ENCODE measurements around the gene IL22RA2. TPM values are rescaled to one million over a fixed set of nuclear protein-coding genes. Genes with fewer than 3 reads are reported as not detected.
"Not testable (repeated sequence)": the region's sequence is repeated elsewhere in the genome, so short reads cannot be mapped to it uniquely, and the experiment has no call there.

IL22RA2 gene
- total RNA-seq, 2 donors from 2014 or later = not detected

DNA sequence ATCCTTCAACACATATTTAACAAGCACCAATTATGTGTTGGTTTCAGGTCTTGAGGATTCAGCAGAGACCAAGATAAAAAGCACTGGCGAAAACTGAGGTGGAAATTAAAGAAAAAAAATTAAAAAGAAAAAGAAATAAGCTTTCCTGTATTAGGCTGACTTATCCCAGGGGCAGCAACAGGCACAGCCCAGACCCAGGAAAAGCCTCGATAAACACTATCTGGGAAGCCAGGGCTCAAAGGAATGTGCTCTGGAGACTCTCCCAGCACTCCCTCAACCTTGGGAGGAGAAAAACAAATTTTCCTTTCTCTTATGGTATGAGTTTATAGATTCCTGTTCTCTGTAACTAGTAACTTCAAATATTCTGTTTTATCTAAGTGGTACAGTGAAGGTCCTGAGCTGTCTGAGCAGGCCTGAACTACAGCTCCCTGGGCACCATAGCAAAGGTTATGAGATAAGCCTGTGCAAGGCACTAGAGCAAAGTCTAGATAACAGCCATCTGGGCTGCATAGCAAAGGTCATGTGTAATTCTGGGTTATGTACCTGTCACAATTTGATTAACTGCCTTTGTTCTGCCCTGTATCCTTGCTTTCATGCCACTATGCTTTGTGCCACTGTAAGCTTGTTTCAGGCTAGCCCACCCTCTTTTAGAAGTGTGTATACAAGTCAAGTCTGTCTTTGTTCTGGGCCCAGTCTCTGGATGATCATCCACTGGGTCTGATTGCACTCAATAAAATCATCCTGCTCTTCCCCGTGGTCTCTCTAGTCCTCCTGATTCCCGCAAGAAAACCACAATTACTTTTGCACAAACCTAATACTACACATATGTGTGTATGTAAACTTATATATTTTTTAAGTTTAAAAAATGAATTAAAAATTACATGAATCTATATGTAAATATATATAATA, 54.0 kb downstream of the IL22RA2 start:
- DNase-seq (no peak), ATAC-seq (no peak)
- Mint-ChIP-seq H3K36me3 (ENCODE audit: low read depth) (peaks cover 3% of the 10 kb centered on the region), H3K4me3 (no peak overlapping the region), H3K27ac (no peak overlapping the region), H3K27me3 (no peaks in the 10 kb centered on the region), H3K4me1 (peaks cover 9% of the 10 kb centered on the region)
- H3K9me3 ChIP-seq (ENCODE audit: control insufficient read depth, low read length, poor library complexity, severe bottlenecking) = no peaks in the 10 kb centered on the region

DNA sequence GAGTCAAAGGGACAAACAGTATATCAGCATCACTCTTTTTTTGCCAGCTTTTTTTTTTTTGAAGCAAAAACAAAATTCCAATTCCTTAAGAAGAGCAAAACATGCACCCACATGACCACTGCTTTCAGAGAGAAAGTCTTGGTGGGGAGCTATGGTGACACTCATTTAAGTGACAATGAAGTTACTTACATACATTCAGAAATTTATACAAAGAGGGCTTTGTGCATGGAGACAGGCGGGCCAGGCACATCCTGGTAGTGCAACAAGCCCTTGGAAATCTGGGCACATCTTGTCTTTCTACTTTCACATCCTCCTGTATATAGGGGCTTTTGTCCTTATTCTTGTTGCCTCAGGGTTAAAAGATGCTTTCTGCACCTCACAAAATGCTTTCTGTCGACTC, 55.9 kb downstream of the IL22RA2 start:
- Mint-ChIP-seq H3K4me3 (no peak overlapping the region), H3K27ac (no peak overlapping the region), H3K27me3 (no peaks in the 10 kb centered on the region), H3K4me1 (peaks cover 9% of the 10 kb centered on the region), H3K36me3 (ENCODE audit: low read depth) (peaks cover 3% of the 10 kb centered on the region)
- ATAC-seq (no peak), DNase-seq (no peak)
- H3K9me3 ChIP-seq (ENCODE audit: control insufficient read depth, low read length, poor library complexity, severe bottlenecking) = no peaks in the 10 kb centered on the region

DNA sequence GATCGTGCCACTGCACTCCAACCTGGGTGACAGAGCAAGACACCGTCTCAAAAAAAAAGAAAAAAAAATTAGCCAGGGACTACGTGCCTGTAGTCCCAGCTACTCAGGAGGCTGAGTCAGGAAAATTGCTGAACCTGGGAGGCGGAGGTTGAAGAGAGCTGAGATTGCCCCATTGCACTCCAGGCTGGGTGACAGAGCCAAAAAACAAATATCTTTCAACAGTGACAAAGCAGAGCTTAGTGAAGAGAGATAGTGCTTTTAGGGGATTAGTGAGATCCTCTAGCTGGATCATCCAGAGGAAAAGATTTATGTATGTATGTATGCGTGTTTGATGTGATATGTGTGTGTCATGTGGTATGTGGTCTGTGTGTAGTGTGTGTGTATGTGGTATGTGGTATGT, 56.6 kb downstream of the IL22RA2 start:
- peaks cover 3% of the 10 kb centered on the region for H3K36me3 Mint-ChIP-seq (ENCODE audit: low read depth)
- ATAC-seq (no peak), DNase-seq (no peak)
- H3K4me1 Mint-ChIP-seq = peaks cover 7% of the 10 kb centered on the region
- no peak overlapping the region for H3K27ac Mint-ChIP-seq
- H3K4me3 Mint-ChIP-seq = no peak overlapping the region
- H3K9me3 ChIP-seq (ENCODE audit: control insufficient read depth, low read length, poor library complexity, severe bottlenecking) = no peaks in the 10 kb centered on the region
- H3K27me3 Mint-ChIP-seq = no peaks in the 10 kb centered on the region

DNA sequence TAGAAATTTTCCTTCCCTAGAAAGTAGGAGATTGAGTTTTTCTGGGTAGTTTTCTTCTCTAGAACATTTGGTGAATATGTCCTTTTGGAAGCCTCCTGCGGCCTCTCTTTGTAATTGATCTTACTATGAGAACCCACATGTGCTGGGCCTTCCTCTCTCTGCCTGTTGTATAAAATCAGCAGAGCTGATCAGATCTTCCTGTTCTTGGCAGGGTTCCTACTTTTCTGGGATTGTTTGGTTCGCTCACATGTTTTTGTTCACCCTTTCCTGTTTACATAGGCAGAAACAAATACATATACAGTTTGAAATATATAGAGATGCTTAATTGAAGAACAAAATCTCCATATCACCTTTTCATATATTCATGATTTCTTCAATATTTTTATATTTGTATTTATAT, 57.8 kb downstream of the IL22RA2 start:
- Mint-ChIP-seq H3K36me3 (ENCODE audit: low read depth) (peaks cover 3% of the 10 kb centered on the region), H3K27me3 (no peaks in the 10 kb centered on the region), H3K27ac (no peak overlapping the region), H3K4me1 (peaks cover 3% of the 10 kb centered on the region), H3K4me3 (no peak overlapping the region)
- H3K9me3 ChIP-seq (ENCODE audit: control insufficient read depth, low read length, poor library complexity, severe bottlenecking) = no peaks in the 10 kb centered on the region
- ATAC-seq (no peak), DNase-seq (no peak)

DNA sequence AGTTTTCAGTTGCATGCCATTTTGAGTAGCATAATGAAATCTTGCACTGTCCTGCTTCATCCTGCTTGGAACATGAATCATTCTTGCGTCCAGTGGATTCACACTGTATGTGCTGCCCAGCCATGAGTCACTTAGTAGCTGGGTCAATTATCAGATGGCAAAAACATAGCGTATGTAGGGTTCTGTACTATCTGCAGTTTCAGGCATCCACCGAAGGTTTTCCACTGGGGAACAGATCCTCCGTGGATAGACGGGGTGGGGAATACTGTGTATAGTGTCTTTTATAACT, 61.4 kb downstream of the IL22RA2 start:
- no peaks in the 10 kb centered on the region for H3K9me3 ChIP-seq (ENCODE audit: control insufficient read depth, low read length, poor library complexity, severe bottlenecking)
- no peaks in the 10 kb centered on the region for H3K27me3 Mint-ChIP-seq
- ATAC-seq (no peak), DNase-seq (no peak)
- peaks cover under 1% of the 10 kb centered on the region for H3K36me3 Mint-ChIP-seq (ENCODE audit: low read depth)
- H3K4me3 Mint-ChIP-seq = no peak overlapping the region
- peaks cover 2% of the 10 kb centered on the region for H3K4me1 Mint-ChIP-seq
- H3K27ac Mint-ChIP-seq = no peak overlapping the region

DNA sequence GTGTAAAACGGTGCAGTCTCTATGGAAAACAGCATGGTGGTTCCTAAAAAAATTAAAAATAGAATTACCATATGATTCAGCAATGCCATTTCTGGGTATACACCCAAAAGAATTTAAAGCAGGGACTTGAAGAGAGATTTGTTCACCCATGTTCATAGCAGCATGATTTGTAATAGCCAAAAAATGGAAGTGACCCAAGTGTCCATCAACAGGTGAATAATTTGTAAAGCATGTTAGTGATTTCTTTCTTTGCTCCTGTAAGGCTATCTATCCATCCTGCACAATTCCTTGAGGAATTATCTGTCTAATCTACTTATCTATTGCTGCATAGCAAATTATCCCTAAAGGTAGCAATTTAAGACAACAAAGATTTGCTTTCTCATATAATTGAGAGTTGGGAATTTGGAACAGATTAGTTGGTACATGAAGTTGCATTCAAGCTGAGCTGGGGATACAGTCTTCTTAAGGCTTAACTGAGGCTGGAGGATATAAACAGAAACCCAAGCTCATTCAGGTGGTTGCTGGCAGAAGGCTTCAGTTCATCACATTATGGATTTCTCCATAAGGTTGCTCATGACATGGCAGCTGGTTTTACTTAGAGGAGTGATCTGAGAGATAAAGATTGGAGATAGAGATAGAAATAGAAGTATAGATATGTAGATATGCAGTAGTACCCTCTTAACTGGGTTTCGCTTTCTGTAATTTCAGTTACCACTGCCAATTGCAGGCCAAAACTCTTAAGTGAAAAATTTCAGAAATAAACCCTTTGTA, 62.0 kb downstream of the IL22RA2 start:
- Mint-ChIP-seq H3K27me3 (no peaks in the 10 kb centered on the region), H3K4me1 (peaks cover 4% of the 10 kb centered on the region), H3K27ac (no peak overlapping the region), H3K4me3 (no peak overlapping the region), H3K36me3 (ENCODE audit: low read depth) (no peaks in the 10 kb centered on the region)
- DNase-seq = no peak
- ATAC-seq = no peak
- no peaks in the 10 kb centered on the region for H3K9me3 ChIP-seq (ENCODE audit: control insufficient read depth, low read length, poor library complexity, severe bottlenecking)

DNA sequence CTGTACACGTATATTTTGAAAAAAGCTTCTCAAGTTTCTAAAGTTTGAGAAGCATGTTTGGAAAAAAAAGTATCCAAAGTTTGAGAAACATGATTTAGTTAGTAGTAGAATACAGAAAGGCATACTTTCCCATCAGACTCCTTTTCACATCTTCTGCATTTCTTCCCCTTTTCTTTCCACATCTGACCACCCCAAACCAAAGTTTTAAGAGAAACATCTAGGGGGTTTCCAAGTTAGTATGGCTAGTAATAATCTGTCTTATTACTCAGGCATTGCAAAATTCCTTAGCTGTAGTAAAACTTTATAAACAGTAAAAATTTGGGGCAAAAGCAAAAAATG, 65.7 kb downstream of the IL22RA2 start:
- Mint-ChIP-seq H3K27me3 (no peaks in the 10 kb centered on the region), H3K36me3 (ENCODE audit: low read depth) (no peaks in the 10 kb centered on the region), H3K4me1 (peaks cover 26% of the 10 kb centered on the region), H3K4me3 (no peak overlapping the region), H3K27ac (peak overlapping the region; percentile 64)
- ATAC-seq (no peak), DNase-seq (no peak)
- H3K9me3 ChIP-seq (ENCODE audit: control insufficient read depth, low read length, poor library complexity, severe bottlenecking) = no peaks in the 10 kb centered on the region

DNA sequence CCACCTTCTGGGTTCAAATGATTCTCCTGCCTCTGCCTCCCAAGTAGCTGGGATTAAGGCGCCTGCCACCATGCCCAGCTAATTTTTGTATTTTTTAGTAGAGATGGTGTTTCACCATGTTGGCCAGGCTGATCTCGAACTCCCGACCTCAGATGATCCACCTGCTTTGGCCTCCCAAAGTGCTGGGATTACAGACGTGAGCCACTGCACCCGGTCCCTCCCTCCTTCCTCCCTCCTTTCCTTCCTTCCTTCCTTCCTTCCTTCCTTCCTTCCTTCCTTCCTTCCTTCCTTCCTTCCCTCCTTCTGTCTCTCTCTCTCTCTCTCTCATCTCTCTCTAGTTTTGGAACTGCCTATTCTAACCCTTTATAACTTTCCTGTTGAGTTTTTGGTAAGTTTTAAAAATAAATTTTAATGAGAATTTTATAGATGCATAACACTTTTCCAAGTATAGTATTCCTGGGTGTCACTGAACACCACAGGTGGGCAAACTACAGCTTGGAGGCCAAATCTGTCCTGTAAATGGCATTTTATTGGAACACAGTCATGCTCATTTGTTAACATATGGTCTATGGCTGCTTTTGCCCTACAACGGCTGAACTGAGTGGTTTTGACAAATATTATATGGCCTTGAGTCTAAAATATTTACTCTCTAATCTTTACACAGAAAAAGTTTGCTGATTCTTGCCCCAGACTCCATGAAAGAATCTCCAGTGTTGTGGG, 66.2 kb downstream of the IL22RA2 start:
- ATAC-seq; H3K27me3 Mint-ChIP-seq; H3K4me3 Mint-ChIP-seq; H3K36me3 Mint-ChIP-seq (ENCODE audit: low read depth); H3K9me3 ChIP-seq (ENCODE audit: control insufficient read depth, low read length, poor library complexity, severe bottlenecking); DNase-seq: not testable (repeated sequence)
- Mint-ChIP-seq H3K27ac (peak overlapping the region; percentile 64), H3K4me1 (peaks cover 26% of the 10 kb centered on the region)

DNA sequence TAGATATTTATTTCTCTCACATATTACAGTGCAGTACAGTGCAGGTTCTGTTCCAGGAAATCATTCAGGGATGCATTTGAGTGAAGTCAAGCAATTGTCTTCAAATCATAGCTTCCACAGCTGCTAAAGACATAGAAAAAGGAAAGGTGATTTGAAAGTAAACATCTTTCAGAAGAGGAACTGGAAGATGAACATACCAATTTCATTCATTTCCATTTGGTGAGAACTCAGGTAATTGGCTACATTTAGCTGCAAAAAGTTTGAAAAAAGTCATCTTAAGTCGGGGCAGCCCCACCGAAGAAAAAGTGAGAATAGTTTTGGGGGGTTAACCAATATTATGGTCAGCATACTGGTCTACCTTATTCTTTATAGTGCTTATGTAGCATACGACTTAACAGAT, 67.3 kb downstream of the IL22RA2 start:
- Mint-ChIP-seq H3K4me3 (peak overlapping the region; percentile 59), H3K27me3 (no peaks in the 10 kb centered on the region), H3K4me1 (peaks cover 26% of the 10 kb centered on the region), H3K36me3 (ENCODE audit: low read depth) (no peaks in the 10 kb centered on the region), H3K27ac (peak overlapping the region; percentile 64)
- no peak for DNase-seq
- no peaks in the 10 kb centered on the region for H3K9me3 ChIP-seq (ENCODE audit: control insufficient read depth, low read length, poor library complexity, severe bottlenecking)
- ATAC-seq = no peak

DNA sequence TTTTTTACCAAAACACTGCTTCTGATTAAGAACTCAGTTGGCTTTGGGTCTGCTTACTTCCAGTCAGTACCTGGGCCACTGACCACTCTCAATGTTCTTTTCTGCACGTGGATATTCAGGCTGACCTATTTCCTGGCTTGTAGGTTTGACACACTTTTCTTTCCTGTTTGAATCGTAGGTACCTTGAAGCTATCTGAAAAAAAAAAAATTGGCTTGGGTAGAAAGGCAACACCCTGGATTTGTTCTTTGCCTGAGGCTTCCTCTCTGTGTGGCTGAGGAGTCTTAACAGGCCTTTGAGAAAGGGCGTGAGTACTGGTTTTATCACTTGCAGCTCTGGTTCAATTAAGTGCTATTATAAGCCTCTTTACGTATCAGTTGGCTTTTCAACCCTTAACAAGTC, 68.1 kb downstream of the IL22RA2 start:
- H3K27me3 Mint-ChIP-seq = no peaks in the 10 kb centered on the region
- DNase-seq (no peak), ATAC-seq (peak; percentile 67)
- H3K27ac Mint-ChIP-seq = peak overlapping the region; percentile 64
- H3K4me1 Mint-ChIP-seq = peaks cover 29% of the 10 kb centered on the region
- H3K4me3 Mint-ChIP-seq = peak overlapping the region; percentile 59
- H3K9me3 ChIP-seq (ENCODE audit: control insufficient read depth, low read length, poor library complexity, severe bottlenecking) = no peaks in the 10 kb centered on the region
- no peaks in the 10 kb centered on the region for H3K36me3 Mint-ChIP-seq (ENCODE audit: low read depth)

DNA sequence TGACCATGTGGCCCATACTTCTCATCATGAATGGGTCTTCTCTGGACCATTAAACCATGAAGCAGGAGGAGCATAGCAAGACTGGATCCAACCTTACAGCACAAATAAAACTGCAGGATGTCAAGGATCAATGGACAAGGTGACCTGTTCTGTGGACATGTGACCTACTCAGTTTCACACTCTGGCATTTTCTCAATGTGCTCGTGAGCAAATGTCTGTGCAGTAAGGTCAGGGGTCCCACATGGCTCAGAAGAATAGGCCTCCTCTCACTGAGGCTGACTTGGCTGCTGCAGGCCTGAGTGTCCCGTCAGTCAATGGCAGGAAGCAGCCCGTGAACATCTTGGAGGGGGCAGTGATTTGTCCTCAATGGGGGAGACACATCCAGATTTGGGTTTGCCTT, 68.5 kb downstream of the IL22RA2 start:
- H3K4me1 Mint-ChIP-seq = peaks cover 29% of the 10 kb centered on the region
- ATAC-seq (no peak), DNase-seq (no peak)
- H3K27ac Mint-ChIP-seq = peak overlapping the region; percentile 64
- no peaks in the 10 kb centered on the region for H3K27me3 Mint-ChIP-seq
- H3K9me3 ChIP-seq (ENCODE audit: control insufficient read depth, low read length, poor library complexity, severe bottlenecking) = no peaks in the 10 kb centered on the region
- H3K4me3 Mint-ChIP-seq = peak overlapping the region; percentile 22
- H3K36me3 Mint-ChIP-seq (ENCODE audit: low read depth) = no peaks in the 10 kb centered on the region

DNA sequence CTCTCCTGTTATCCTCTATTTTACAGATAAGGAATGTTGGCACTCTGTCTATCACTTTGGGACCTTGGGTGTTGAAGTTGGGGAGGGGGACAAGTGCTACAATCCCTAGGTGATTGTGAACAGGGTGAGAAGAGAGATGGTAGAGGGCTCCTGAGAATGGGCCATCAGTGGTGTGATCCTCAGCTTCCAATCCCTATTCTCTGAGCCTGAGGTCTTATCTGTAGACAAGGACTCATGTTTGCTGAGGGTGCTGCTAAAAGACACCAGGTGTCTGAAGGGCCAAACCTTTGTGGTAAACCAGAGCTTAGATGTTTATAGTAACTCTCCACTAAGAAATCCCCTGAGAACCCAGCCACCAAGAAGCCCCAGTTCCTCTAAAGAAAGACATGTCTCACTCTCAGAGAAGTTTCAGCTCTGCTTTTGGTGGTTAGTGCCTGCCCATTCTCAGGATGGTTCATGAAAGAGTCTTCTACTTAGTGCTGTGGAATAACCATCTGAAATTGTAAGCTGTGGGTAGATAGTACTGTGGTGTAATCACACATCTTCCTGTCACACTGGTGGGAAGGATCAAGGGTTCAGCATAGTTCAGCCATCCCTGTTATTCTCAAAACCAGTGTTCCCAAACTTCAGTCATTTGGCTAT, 70.5 kb downstream of the IL22RA2 start:
- H3K36me3 Mint-ChIP-seq (ENCODE audit: low read depth) = no peaks in the 10 kb centered on the region
- H3K27me3 Mint-ChIP-seq = no peaks in the 10 kb centered on the region
- H3K27ac Mint-ChIP-seq = peak overlapping the region; percentile 1
- peak overlapping the region; percentile 0 for H3K4me3 Mint-ChIP-seq
- peaks cover 34% of the 10 kb centered on the region for H3K4me1 Mint-ChIP-seq
- ATAC-seq (peak; percentile 81), DNase-seq (no peak)
- no peaks in the 10 kb centered on the region for H3K9me3 ChIP-seq (ENCODE audit: control insufficient read depth, low read length, poor library complexity, severe bottlenecking)

Data from T-helper 17 cell (primary cell).